HEK293T (cell line): ENCODE measurements around the gene MYL12B.

Source experiments
- ARNT ChIP-seq: fragments of 450-650 bp; IDR thresholded peaks from 2 replicates; pipeline ENCODE4 v1.6.1; 2017; ENCODE audit warnings: mild to moderate bottlenecking
- BHLHE40 ChIP-seq: fragments of 450-650 bp; IDR thresholded peaks from 2 replicates; pipeline ENCODE4 v1.6.1; 2016; ENCODE audit warnings: mild to moderate bottlenecking, moderate library complexity, borderline replicate concordance
- ELF4 ChIP-seq: fragments of 450-650 bp; IDR thresholded peaks from 2 replicates; pipeline ENCODE4 v1.6.1; 2017; ENCODE audit warnings: antibody characterized with exemption
- LEF1 ChIP-seq: fragments of 450-650 bp; IDR thresholded peaks from 2 replicates; pipeline ENCODE4 v1.6.1; 2017; ENCODE audit warnings: mild to moderate bottlenecking, borderline replicate concordance
- SUZ12 ChIP-seq: fragments of 450-650 bp; IDR thresholded peaks from 2 replicates; pipeline ENCODE4 v1.6.1; 2016; ENCODE audit warnings: mild to moderate bottlenecking
- TARDBP ChIP-seq: fragments of 450-650 bp; IDR thresholded peaks from 2 replicates; pipeline ENCODE4 v1.6.1; 2016
- ZNF384 ChIP-seq: fragments of 450-650 bp; IDR thresholded peaks from 2 replicates; pipeline ENCODE4 v1.6.1; 2016

DNA sequence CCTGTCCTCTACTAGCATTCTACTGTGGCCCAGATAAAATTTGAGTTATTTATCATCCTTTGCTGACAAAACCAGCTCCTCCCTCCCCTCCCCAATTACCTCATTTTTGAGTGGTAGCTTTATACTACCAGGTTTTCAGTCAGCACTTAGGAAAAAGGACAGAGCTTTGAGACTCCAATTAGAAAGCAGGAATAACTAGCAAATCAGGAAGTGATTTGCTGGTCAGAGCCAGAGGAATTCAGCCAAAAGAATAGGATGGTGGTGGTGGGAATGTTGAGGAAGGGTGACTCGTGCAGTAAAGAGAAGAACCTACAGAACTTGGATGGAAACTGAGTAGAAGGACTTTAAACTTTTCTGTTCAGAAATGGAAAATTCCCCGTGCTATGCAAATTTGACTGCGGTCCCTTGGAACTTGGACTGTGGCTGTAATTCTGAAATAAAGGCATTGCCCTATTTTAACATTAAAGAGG is 3.7 kb downstream of the MYL12B start:
- TF ChIP-seq TARDBP (no peak), BHLHE40 (no peak), ELF4 (no peak), SUZ12 (no peak), ARNT (no peak), LEF1 (no peak), ZNF384 (no peak)
